Measurements from ENCODE around the gene FSTL4. TPM values are rescaled to one million over a fixed set of nuclear protein-coding genes. Genes with fewer than 3 reads are reported as not detected.

The FSTL4 gene
- total RNA-seq, 4 donors from 2014 or later, result 0.18 to 0.27 (median 0.20) TPM; not detected in 1

- ATAC-seq (no peak), DNase-seq (no peak)
- H3K4me3 ChIP-seq, result no peak overlapping the region
- H3K9me3 ChIP-seq, result no peaks in the 10 kb centered on the region
- intact Hi-C loops (cut with DNase I; ENCODE audit: low total_unique reads) (loop anchor here (5.0 kb wide), 1 partner anchor 40 kb away; no protein-coding TSS in a partner anchor), in situ Hi-C loops (cut with MboI; ENCODE audit: low sequenced_read_pairs in 4 of 4) (no loop called here)
- H3K27me3 ChIP-seq, result no peaks in the 10 kb centered on the region
- no peaks in the 10 kb centered on the region for H3K36me3 ChIP-seq
- H3K27ac ChIP-seq, result peak overlapping the region in 2 of 4 donors; percentile 37 to 68
- H3K4me1 ChIP-seq, result peaks cover 16 to 23% of the 10 kb centered on the region in 2 donors
- no peak for TF ChIP-seq POLR2A (IDR thresholded peaks at IDR 0.05)
- no peak for TF ChIP-seq CTCF (IDR thresholded peaks at IDR 0.05 in 4 of 5, conservative IDR thresholded peaks at IDR 0.05 in 1 of 5)
Measured at GRCh38 chr5:133247151-133247709, 365.1 kb downstream of the FSTL4 start.

GRCh38 chr5:133246376-133247150 is 365.8 kb downstream of the FSTL4 start:
- DNase-seq (no peak), ATAC-seq (no peak)
- Histone ChIP-seq H3K4me3 (no peak overlapping the region), H3K4me1 (peaks cover 16 to 23% of the 10 kb centered on the region in 2 donors), H3K27ac (no peak overlapping the region), H3K36me3 (no peaks in the 10 kb centered on the region), H3K27me3 (no peaks in the 10 kb centered on the region), H3K9me3 (no peaks in the 10 kb centered on the region)
- intact Hi-C loops (cut with DNase I; ENCODE audit: low total_unique reads), result loop anchor here (5.0 kb wide), 1 partner anchor 41 kb away; no protein-coding TSS in a partner anchor
- TF ChIP-seq POLR2A (IDR thresholded peaks at IDR 0.05) (no peak), CTCF (IDR thresholded peaks at IDR 0.05 in 4 of 5, conservative IDR thresholded peaks at IDR 0.05 in 1 of 5) (no peak)
- in situ Hi-C loops (cut with MboI; ENCODE audit: low sequenced_read_pairs in 4 of 4), result no loop called here

GRCh38 chr5:133246053-133246370 is 366.3 kb downstream of the FSTL4 start:
- peak overlapping the region in 1 of 4 donors; percentile 37 for H3K27ac ChIP-seq
- in situ Hi-C loops (cut with MboI; ENCODE audit: low sequenced_read_pairs in 4 of 4) (no loop called here), intact Hi-C loops (cut with DNase I; ENCODE audit: low total_unique reads) (loop anchor here (5.0 kb wide), 1 partner anchor 41 kb away; no protein-coding TSS in a partner anchor)
- H3K36me3 ChIP-seq, result no peaks in the 10 kb centered on the region
- no peak overlapping the region for H3K4me3 ChIP-seq
- no peak for ATAC-seq
- no peaks in the 10 kb centered on the region for H3K9me3 ChIP-seq
- peaks cover 16 to 23% of the 10 kb centered on the region in 2 donors for H3K4me1 ChIP-seq
- no peaks in the 10 kb centered on the region for H3K27me3 ChIP-seq
- TF ChIP-seq POLR2A (IDR thresholded peaks at IDR 0.05), result no peak
- no peak for TF ChIP-seq CTCF (IDR thresholded peaks at IDR 0.05 in 4 of 5, conservative IDR thresholded peaks at IDR 0.05 in 1 of 5)
- no peak for DNase-seq

- H3K27me3 ChIP-seq, result no peaks in the 10 kb centered on the region
- TF ChIP-seq CTCF (IDR thresholded peaks at IDR 0.05 in 4 of 5, conservative IDR thresholded peaks at IDR 0.05 in 1 of 5) (no peak), POLR2A (IDR thresholded peaks at IDR 0.05) (peak in 1 of 2 donors; percentile 22)
- in situ Hi-C loops (cut with MboI; ENCODE audit: low sequenced_read_pairs in 4 of 4), result no loop called here
- peaks cover 16 to 23% of the 10 kb centered on the region in 2 donors for H3K4me1 ChIP-seq
- DNase-seq (peak; percentile 49 to 52), ATAC-seq (peak; percentile 29 to 61)
- H3K4me3 ChIP-seq, result no peak overlapping the region
- H3K9me3 ChIP-seq, result no peaks in the 10 kb centered on the region
- intact Hi-C loops (cut with DNase I; ENCODE audit: low total_unique reads), result loop anchor here (2.0 to 5.0 kb wide), 2 partner anchors 19 to 42 kb away; no protein-coding TSS in a partner anchor
- H3K36me3 ChIP-seq, result no peaks in the 10 kb centered on the region
- H3K27ac ChIP-seq, result peak overlapping the region in 2 of 4 donors; percentile 37 to 47
Measured at GRCh38 chr5:133245191-133246052, 366.9 kb downstream of the FSTL4 start.

Data from gastrocnemius medialis (tissue), 4 donors.